ENCODE results near the gene LRP5.
A peak's percentile ranks its signal among the peaks of the same experiment; 100 is the strongest.

The LRP5 gene

GRCh38 chr11:68271781-68272608 is 40.4 kb upstream of the LRP5 start, which contains the start of gene C11orf24:
Gene C11orf24, minus strand, starts transcription at chr11:68271973. Its CDS starts 8,206 bp downstream, at chr11:68263767.
- TF ChIP-seq CTCF (IDR thresholded peaks at IDR 0.05; ENCODE audit: insufficient read depth, low read length, missing control alignments) = no peak

GRCh38 chr11:68273026-68273738 is 39.2 kb upstream of the LRP5 start:
- DNase-seq (ENCODE audit: low read depth, low spot score) = no peak
- no peak overlapping the region; the same call in 1 of the 2 replicates for H3K4me3 ChIP-seq (ENCODE audit: low read depth, low read length)
- no peak for TF ChIP-seq CTCF (IDR thresholded peaks at IDR 0.05; ENCODE audit: insufficient read depth, low read length, missing control alignments)
- CTCF ChIA-PET = interaction anchor here (0.7 to 10.8 kb wide), 4 partner anchors 15 to 64 kb away, joined by 3 to 124 read pairs (median 38); no protein-coding TSS in a partner anchor
- POLR2A ChIA-PET = interaction anchor here (4.3 kb wide), 1 partner anchor 15 kb away, joined by 39 read pairs; no protein-coding TSS in a partner anchor

More at GRCh38 chr11:68271781-68272608, 40.4 kb upstream of the LRP5 start, which contains the start of gene C11orf24:
- ChIA-PET CTCF (interaction anchor here (0.8 to 10.8 kb wide), 7 partner anchors 10 to 135 kb away, joined by 3 to 124 read pairs (median 5); no protein-coding TSS in a partner anchor), POLR2A (interaction anchor here (0.7 to 4.3 kb wide), 8 partner anchors 14 to 188 kb away, joined by 3 to 39 read pairs (median 4); no protein-coding TSS in a partner anchor)
- peak within 1 kb of the TSS; percentile 95 for H3K4me3 ChIP-seq (ENCODE audit: low read depth, low read length)
- peak; percentile 53 for DNase-seq (ENCODE audit: low read depth, low spot score)

- TF ChIP-seq CTCF (IDR thresholded peaks at IDR 0.05; ENCODE audit: insufficient read depth, low read length, missing control alignments) = no peak
- ChIA-PET POLR2A (no interaction called here), CTCF (interaction anchor here (6.0 to 10.8 kb wide), 2 partner anchors 17 to 24 kb away, joined by 71 to 124 read pairs; no protein-coding TSS in a partner anchor)
- no peak overlapping the region for H3K4me3 ChIP-seq (ENCODE audit: low read depth, low read length)
- no peak for DNase-seq (ENCODE audit: low read depth, low spot score)
These were observed 38.1 kb upstream of the LRP5 start for GRCh38 chr11:68274306-68274705.

GRCh38 chr11:68275721-68276507 is 36.5 kb upstream of the LRP5 start:
- POLR2A ChIA-PET = no interaction called here
- TF ChIP-seq CTCF (IDR thresholded peaks at IDR 0.05; ENCODE audit: insufficient read depth, low read length, missing control alignments) = no peak
- no peak for DNase-seq (ENCODE audit: low read depth, low spot score)
- no peak overlapping the region for H3K4me3 ChIP-seq (ENCODE audit: low read depth, low read length)
- CTCF ChIA-PET = interaction anchor here (10.8 kb wide), 1 partner anchor 18 kb away, joined by 124 read pairs; no protein-coding TSS in a partner anchor

- no peak for TF ChIP-seq CTCF (IDR thresholded peaks at IDR 0.05; ENCODE audit: insufficient read depth, low read length, missing control alignments)
- no peak for DNase-seq (ENCODE audit: low read depth, low spot score)
- ChIA-PET CTCF (interaction anchor here (1.0 to 3.6 kb wide), 2 partner anchors 13 to 21 kb away, joined by 3 to 25 read pairs; no protein-coding TSS in a partner anchor), POLR2A (no interaction called here)
- H3K4me3 ChIP-seq (ENCODE audit: low read depth, low read length) = no peak overlapping the region
These were observed 35.5 kb upstream of the LRP5 start for GRCh38 chr11:68276861-68277260.
